ENCODE data around the gene RADX. TPM values are rescaled to one million over a fixed set of nuclear protein-coding genes. Genes with fewer than 3 reads are reported as not detected.

The RADX gene
- polyA plus RNA-seq, 1 of the 3 experiments (the other 2 are of a cell fraction): not detected

DNA sequence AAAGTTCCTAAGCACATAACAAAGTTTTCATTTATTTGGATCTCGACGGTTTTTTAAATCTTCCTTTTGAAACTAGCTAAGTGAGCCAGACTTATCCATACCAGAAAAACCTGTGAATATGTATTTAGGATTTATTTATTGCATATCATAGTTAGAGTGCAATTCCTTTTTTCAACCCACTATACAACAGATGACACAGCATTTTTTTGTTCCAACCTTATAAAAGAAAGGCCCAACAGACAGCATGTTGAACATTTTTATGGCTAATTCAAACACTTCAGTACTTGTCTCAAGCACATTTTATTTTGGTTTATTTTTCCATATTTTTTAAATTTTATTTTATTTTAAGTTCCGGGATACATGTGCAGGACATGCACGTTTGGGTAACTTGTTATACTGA is 99.6 kb downstream of the RADX start:
- peaks cover 20% of the 10 kb centered on the region for H3K27me3 ChIP-seq (ENCODE audit: insufficient read depth)
- no peaks in the 10 kb centered on the region for H3K4me1 ChIP-seq (ENCODE audit: control insufficient read depth in 1 of 2, insufficient read depth in 2 of 2, low read depth in 1 of 2, low read length in 1 of 2)
- H3K27ac ChIP-seq (ENCODE audit: low read depth in 2 of 2, low read length in 1 of 2): no peak overlapping the region
- WGBS (ENCODE audit: low lambda C conversion rate): 54% methylated on average over 4 of the region's 4 CpGs
- H3K9ac ChIP-seq: no peak overlapping the region
- H4K20me1 ChIP-seq (ENCODE audit: insufficient read depth): no peaks in the 10 kb centered on the region
- H3K4me3 ChIP-seq (ENCODE audit: low read depth in 2 of 2, low read length in 1 of 2): no peak overlapping the region
- H2AFZ ChIP-seq (ENCODE audit: low read depth): no peak overlapping the region
- no peaks in the 10 kb centered on the region for H3K9me3 ChIP-seq
- no peaks in the 10 kb centered on the region for H3K9me2 ChIP-seq
- ChIA-PET POLR2A (no interaction called here), CTCF (no interaction called here)
- H3K79me2 ChIP-seq (ENCODE audit: insufficient read depth): no peaks in the 10 kb centered on the region
- H3F3A ChIP-seq (replicated peaks; ENCODE audit: insufficient read depth): peaks cover 9% of the 10 kb centered on the region
- no peak for TF ChIP-seq ELF1 (IDR thresholded peaks at IDR 0.05)
- no peak for TF ChIP-seq REST (IDR thresholded peaks at IDR 0.05; ENCODE audit: low read depth, low read length)
- no peak for TF ChIP-seq GATA2 (CRISPR knock-in tag; IDR thresholded peaks at IDR 0.05)
- no peak for TF ChIP-seq POLR2AphosphoS5 (IDR thresholded peaks at IDR 0.05; ENCODE audit: low read depth, low read length)
- no peak for TF ChIP-seq PBX3 (IDR thresholded peaks at IDR 0.05)
- TF ChIP-seq FOXJ3 (CRISPR knock-in tag; IDR thresholded peaks at IDR 0.05): no peak
- no peak for TF ChIP-seq MAX (IDR thresholded peaks at IDR 0.05; ENCODE audit: low read depth)
- no peak for TF ChIP-seq MXI1 (IDR thresholded peaks at IDR 0.05; ENCODE audit: low read depth, low read length)
- TF ChIP-seq, protein P1, sequence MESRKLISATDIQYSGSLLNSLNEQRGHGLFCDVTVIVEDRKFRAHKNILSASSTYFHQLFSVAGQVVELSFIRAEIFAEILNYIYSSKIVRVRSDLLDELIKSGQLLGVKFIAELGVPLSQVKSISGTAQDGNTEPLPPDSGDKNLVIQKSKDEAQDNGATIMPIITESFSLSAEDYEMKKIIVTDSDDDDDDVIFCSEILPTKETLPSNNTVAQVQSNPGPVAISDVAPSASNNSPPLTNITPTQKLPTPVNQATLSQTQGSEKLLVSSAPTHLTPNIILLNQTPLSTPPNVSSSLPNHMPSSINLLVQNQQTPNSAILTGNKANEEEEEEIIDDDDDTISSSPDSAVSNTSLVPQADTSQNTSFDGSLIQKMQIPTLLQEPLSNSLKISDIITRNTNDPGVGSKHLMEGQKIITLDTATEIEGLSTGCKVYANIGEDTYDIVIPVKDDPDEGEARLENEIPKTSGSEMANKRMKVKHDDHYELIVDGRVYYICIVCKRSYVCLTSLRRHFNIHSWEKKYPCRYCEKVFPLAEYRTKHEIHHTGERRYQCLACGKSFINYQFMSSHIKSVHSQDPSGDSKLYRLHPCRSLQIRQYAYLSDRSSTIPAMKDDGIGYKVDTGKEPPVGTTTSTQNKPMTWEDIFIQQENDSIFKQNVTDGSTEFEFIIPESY (IDR thresholded peaks at IDR 0.05; ENCODE audit: borderline replicate concordance, low read depth): no peak
- TF ChIP-seq CHD2 (IDR thresholded peaks at IDR 0.05; ENCODE audit: low read length, partially characterized antibody): no peak
- no peak for TF ChIP-seq NFIC (IDR thresholded peaks at IDR 0.05; ENCODE audit: borderline replicate concordance)
- no peak for TF ChIP-seq TCF12 (IDR thresholded peaks at IDR 0.05)
- TF ChIP-seq NRF1 (IDR thresholded peaks at IDR 0.05; ENCODE audit: low read depth, low read length): no peak
- TF ChIP-seq MEF2A (IDR thresholded peaks at IDR 0.05; ENCODE audit: borderline replicate concordance, low read depth): no peak
- no peak for TF ChIP-seq RXRA (IDR thresholded peaks at IDR 0.05; ENCODE audit: borderline replicate concordance, low read depth)
- H3K36me3 ChIP-seq (replicated peaks in 1 of 2; ENCODE audit: control insufficient read depth in 1 of 2, insufficient read depth in 2 of 2, low read length in 1 of 2): no peaks in the 10 kb centered on the region
- no peak overlapping the region for H3K4me2 ChIP-seq
- no peak for DNase-seq

All from SK-N-SH (cell line).